Peyer's patch (tissue), 4 donors: ENCODE data around the gene AKR1B1.

Source experiments
- CTCF ChIP-seq, 6 experiments: fragments of 450-650 bp in 4 of 6; fragments of 200-600 bp in 2 of 6; sonication (generic) in 1 of 6; IDR thresholded peaks; one replicate each; pipeline ENCODE4 v1.5.1; 2017 to 2019; ENCODE audit warnings: antibody characterized with exemption in 6 of 6, mild to moderate bottlenecking in 3 of 6, moderate library complexity in 1 of 6
- POLR2A ChIP-seq, 2 donors: fragments of 450-650 bp; IDR thresholded peaks; one replicate each; pipeline ENCODE4 v1.5.1; 2017; ENCODE audit warnings: antibody characterized with exemption in 2 of 2, mild to moderate bottlenecking in 2 of 2, moderate library complexity in 2 of 2

DNA sequence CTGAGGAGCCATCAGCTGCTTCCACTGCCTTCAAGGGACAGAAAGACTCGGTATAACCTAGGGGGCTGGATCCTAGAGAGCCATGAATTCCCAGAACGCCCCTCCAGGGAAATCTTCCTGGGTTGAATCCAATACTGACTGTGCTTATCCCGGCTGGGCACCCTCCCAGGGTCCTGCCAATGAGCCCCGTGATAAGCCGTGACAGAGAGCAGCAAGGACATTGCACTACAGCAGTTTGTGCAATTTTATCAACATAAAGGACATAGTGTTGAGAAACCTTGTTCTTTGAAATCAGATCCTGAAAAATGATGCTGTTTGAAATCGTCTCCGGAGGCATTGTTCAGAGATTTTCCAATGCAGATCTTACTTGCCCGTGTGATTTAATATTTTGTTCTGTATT, 18.8 kb downstream of the AKR1B1 start:
- TF ChIP-seq CTCF (IDR thresholded peaks at IDR 0.05) (no peak), POLR2A (IDR thresholded peaks at IDR 0.05) (no peak)
